Measurements from ENCODE around the gene ARL4D.

Gene ARL4D

GRCh38 chr17:43427362-43428043 is 28.7 kb downstream of the ARL4D start:
- no peak for DNase-seq (ENCODE audit: low read depth in 2 of 2)

- DNase-seq (ENCODE audit: low read depth in 2 of 2) = no peak
These were observed 29.7 kb downstream of the ARL4D start for GRCh38 chr17:43428524-43428923.

- DNase-seq (ENCODE audit: low read depth in 2 of 2) = no peak
These were observed 32.3 kb downstream of the ARL4D start for GRCh38 chr17:43430936-43431713.

GRCh38 chr17:43431714-43432523 is 33.1 kb downstream of the ARL4D start:
- DNase-seq (ENCODE audit: low read depth in 2 of 2) = no peak

DNA sequence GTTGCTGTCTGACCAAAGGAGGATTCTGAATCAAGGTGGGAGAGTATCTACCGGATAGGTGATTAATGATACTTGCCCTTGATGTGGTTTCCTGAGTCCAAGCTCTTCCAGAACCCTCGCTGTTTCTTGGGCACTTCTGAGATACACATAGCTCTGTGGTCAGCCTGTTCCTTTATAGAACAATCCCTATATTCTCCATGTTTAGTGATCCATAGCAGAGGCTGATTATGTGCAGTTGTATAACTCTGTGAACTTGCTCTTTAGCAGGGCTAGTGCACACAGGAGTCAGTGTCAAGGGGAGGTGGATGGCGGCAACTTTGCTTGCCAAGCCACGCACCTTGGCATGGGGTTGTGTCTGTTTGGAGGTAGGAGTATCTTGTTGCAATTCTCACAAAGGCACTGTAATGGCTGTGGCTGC is 36.1 kb downstream of the ARL4D start:
- no peak for DNase-seq (ENCODE audit: low read depth in 2 of 2)

DNA sequence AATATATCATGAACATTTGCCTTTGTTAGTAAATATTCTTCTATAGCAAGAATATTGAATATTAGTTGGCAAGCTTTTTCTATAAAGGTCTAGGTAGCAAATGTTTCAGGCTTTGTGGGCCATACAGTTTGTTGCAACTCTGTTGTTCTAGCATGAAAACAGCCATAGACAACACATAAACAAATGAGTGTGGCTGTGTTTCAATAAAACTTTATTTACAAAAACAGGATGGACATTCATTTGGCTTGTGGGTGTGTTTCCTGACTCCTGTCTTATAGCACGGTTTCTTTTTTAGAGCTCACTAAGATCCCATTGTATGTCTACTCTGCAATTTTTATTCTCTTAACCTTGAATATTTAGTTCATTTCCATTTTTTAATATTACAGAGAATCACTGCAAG is 39.0 kb downstream of the ARL4D start:
- DNase-seq (ENCODE audit: low read depth in 2 of 2) = no peak

DNA sequence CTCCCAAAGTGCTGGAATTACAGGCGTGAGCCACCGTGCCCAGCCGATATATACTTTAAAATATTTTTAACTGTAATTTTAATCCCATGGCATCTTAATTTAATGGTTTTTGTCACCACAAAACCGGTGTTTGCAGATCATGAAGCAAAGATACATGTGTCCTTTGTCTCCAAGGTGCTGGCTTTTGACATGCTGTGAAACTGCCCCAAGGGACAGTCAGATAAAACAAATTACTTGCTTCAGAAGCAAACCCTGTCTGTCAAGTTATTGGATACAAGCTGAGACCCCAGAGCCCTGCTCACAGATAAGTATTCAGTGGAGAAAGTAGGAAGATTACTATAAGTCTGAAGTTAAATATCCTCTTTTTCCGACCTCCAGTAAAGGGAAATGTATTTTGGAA is 39.8 kb downstream of the ARL4D start:
- no peak for DNase-seq (ENCODE audit: low read depth in 2 of 2)

DNA sequence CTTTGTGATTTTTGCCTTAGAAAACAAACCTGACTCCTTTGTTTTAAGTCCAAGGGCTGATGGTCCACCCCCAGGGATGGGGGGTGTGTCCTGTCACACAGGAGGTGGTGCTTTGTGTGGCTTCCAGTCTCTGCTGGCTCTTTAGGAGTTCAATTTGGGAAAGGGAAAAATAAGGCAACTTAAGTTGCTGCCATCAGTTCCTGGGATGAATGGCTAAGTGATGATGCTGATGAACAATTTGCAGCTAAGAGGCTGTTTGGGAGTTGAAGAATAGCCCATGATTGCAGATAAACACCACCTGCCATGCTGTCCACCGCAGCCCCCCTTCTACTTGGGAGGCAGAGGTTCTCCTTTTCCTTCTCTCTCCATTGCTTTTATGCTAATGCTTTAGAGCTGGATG is 40.2 kb downstream of the ARL4D start:
- DNase-seq (ENCODE audit: low read depth in 2 of 2) = no peak

- DNase-seq (ENCODE audit: low read depth in 2 of 2) = no peak
These were observed 43.9 kb downstream of the ARL4D start for GRCh38 chr17:43442711-43443110.

DNA sequence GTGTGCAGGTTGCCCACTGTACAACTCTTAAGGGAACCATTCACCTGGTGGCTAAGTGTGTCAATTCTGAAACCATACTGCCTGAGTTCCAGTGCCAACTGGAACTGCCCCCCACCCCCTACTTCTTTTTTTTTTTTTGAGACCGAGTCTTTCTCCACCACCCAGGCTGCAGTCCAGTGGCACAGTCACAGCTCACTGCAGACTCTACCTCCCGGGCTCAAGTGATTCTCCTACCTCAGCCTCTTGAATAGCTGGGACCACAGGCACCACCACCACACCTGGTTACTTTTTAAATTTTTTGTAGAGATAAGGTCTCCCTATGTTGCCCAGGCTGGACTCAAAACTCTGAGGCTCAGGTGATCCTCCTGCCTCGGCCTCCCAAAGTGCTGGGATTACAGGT is 44.6 kb downstream of the ARL4D start:
- DNase-seq (ENCODE audit: low read depth in 2 of 2) = no peak

GRCh38 chr17:43444223-43445008 is 45.6 kb downstream of the ARL4D start:
- no peak for DNase-seq (ENCODE audit: low read depth in 2 of 2)

DNA sequence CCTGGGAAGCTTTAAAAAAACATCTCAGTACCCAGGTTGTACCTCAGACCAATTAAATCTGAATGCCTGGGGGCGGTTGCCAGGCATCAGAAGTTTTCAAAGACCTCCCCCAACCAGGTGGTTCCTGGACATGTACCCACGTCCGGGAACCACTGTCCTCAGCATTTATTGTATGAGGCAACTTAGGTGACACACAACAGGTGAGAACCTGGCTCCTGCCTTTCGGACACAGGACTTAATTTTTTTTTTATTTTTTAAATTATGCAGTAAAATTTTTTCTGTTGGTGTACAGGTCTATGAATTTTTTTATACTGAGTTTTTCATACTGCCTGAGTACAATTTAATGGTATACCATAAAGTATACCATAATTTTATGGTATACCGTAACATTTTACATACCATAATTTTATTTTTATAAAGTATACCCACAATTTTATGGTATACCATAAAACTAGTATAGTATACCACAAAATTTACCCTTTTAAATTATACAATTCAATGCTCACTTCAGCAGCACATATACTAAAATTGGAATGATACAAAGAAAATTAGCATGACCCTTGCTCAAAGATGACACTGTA is 46.3 kb downstream of the ARL4D start:
- DNase-seq (ENCODE audit: low read depth in 2 of 2) = no peak

DNA sequence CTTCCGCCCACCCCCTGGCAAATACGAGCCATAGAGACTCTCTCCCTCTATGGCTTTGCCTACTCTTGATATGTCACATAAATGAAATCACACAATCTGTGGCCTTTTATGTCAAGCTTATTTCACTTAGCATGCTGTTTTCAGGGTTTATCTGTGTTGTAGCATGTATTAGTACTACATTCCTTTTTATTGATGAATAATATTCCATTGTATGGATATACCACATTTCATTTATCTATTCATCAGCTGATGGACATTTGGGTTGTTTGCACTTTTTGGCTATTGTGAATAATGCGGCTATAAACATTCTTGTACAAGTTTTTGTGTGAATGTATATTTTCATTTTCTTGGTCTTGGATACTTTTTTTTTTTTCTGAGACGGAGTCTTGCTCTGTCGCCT is 48.0 kb downstream of the ARL4D start:
- no peak for DNase-seq (ENCODE audit: low read depth in 2 of 2)

- DNase-seq (ENCODE audit: low read depth in 2 of 2) = no peak
These were observed 50.1 kb downstream of the ARL4D start for GRCh38 chr17:43448720-43449469.

DNA sequence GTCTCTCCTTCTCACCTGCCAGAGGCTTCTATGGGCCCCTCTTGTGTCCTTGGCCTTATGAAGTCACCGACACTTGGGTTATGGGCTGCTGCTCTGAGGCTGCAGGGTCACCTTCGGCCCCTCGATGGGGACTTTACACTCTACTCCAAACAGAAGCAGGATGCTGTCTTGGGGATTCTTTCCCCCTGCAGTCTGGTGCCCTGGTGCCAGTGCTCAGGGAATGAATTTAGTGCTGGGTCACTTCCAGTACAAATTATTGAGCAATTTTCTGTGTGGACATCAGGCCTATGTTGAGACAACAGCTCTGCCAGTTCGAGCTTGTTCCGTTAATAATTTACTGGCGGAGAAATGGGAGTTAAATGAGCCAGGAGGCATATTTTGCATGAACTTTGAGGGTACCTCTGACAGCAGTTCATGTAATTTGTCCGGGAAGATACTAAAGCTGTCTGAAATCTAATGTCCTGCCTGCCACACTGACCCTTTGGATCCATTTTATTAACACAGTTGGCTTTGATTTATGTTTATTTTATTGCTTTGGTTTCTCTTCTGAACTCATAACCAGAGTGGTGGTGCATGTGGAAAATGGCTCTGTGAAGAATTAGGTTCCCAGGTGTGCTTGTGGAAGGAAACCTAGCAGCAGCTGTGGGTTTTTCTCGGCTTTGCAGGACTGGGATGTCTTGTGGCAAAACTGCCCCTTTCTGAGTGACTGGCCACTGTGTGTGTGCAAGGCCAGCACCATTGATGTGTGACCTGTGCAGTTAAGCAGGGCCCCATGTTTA is 50.9 kb downstream of the ARL4D start:
- no peak for DNase-seq (ENCODE audit: low read depth in 2 of 2)

Measured in activated CD4-positive, alpha-beta T cell treated with anti-CD3 and anti-CD28 coated beads for 24 hours (primary cell).